Endothelial cell of umbilical vein (primary cell): ENCODE data around the gene NFKBIE. TPM values are rescaled to one million over a fixed set of nuclear protein-coding genes. Genes with fewer than 3 reads are reported as not detected.

Experiments used
- BruUV-seq: library from RNA; stranded (reverse); fragments of 400-500 nt; replicated peaks from 2 replicates; lab custom pipeline; 2021; lab: Mats Ljungman, UMichigan
- CTCF ChIA-PET: fragments of 300-600, 350-600 bp; sonication (Branson Sonifier 250); formaldehyde crosslinking; loops from one replicate; lab custom pipeline; 2021; ENCODE audit warnings: antibody characterized with exemption, inconsistent platforms; lab: Charles Lee
- POLR2A ChIA-PET: fragments of 300-600, 350-600 bp; sonication (Branson Sonifier 250); formaldehyde crosslinking; loops from one replicate; lab custom pipeline; 2021; ENCODE audit warnings: antibody characterized with exemption, inconsistent platforms; lab: Charles Lee
- DNase-seq: peaks from one replicate; pipeline ENCODE4 v3.0.0-alpha.2; 2011; ENCODE audit warnings: low read depth, low spot score
- FAIRE-seq: peaks from 2 replicates; lab custom pipeline; 2011; peaks lifted over from hg19 to GRCh38; lab: Jason Lieb, UNC
- H2AFZ ChIP-seq: 2 replicates; pipeline ENCODE4 v1.6.0; 2012; ENCODE audit warnings: low read depth, low read length, control low read depth, inconsistent platforms
- H3K27ac ChIP-seq: 2 replicates; pipeline ENCODE4 v1.5.1; 2011; ENCODE audit warnings: low read depth, mild to moderate bottlenecking, control low read depth, low read length, moderate library complexity; ENCODE audit not compliant: insufficient read depth
- H3K27me3 ChIP-seq, 2 experiments: 2 replicates each; pipeline versions ENCODE4 v1.6.0 to v1.6.1; 2011; ENCODE audit warnings: low read length in 2 of 2, mixed read lengths in 1 of 2; ENCODE audit not compliant: control insufficient read depth in 2 of 2, insufficient read depth in 2 of 2
- H3K36me3 ChIP-seq, 2 experiments: 2 replicates in 1 of 2; 3 replicates in 1 of 2; pipeline ENCODE4 v1.5.1; 2011; ENCODE audit warnings: low read length in 2 of 2, mild to moderate bottlenecking in 1 of 2, moderate library complexity in 1 of 2; ENCODE audit not compliant: control insufficient read depth in 2 of 2, insufficient read depth in 2 of 2; ENCODE audit errors: extremely low read depth in 1 of 2
- H3K4me1 ChIP-seq: 3 replicates; pipeline ENCODE4 v1.5.1; 2011; ENCODE audit warnings: mild to moderate bottlenecking, low read length; ENCODE audit not compliant: control insufficient read depth, insufficient read depth; ENCODE audit errors: extremely low read depth
- H3K4me2 ChIP-seq: 2 replicates; pipeline ENCODE4 v1.6.1; 2011; ENCODE audit warnings: low read length, control low read depth, mixed read lengths; ENCODE audit not compliant: insufficient read depth
- H3K4me3 ChIP-seq, 3 experiments: fragments of 200-600 bp in 1 of 3; sonication (generic), shearing (Covaris generic) in 1 of 3; replicated peaks in 1 of 3; 2 replicates each; pipeline ENCODE4 v1.5.1; 2011 to 2016; ENCODE audit warnings: control low read depth in 3 of 3, low read length in 3 of 3, mild to moderate bottlenecking in 2 of 3, inconsistent platforms in 1 of 3, low read depth in 1 of 3, moderate library complexity in 1 of 3; ENCODE audit not compliant: insufficient read depth in 1 of 3
- H3K79me2 ChIP-seq: 2 replicates; pipeline ENCODE4 v1.6.0; 2012; ENCODE audit warnings: low read length, inconsistent platforms; ENCODE audit not compliant: control insufficient read depth, insufficient read depth
- H3K9ac ChIP-seq: replicated peaks from 2 replicates; pipeline ENCODE3; 2011; ENCODE audit warnings: low read length, control low read depth; ENCODE audit not compliant: insufficient read depth; ENCODE audit errors: extremely low read depth
- H3K9me1 ChIP-seq: replicated peaks from 3 replicates; pipeline ENCODE4 v1.6.0; 2011; ENCODE audit warnings: mild to moderate bottlenecking, low read length; ENCODE audit not compliant: control insufficient read depth, insufficient read depth; ENCODE audit errors: extremely low read depth
- H3K9me3 ChIP-seq: replicated peaks from 2 replicates; pipeline ENCODE4 v1.5.1; 2012; ENCODE audit warnings: low read length, inconsistent platforms; ENCODE audit not compliant: control insufficient read depth, insufficient read depth
- H4K20me1 ChIP-seq: replicated peaks from 2 replicates; pipeline ENCODE3; 2011; ENCODE audit warnings: mild to moderate bottlenecking, low read length; ENCODE audit not compliant: control insufficient read depth, insufficient read depth; ENCODE audit errors: extremely low read depth
- CTCF ChIP-seq, 2 donors: IDR thresholded peaks; 1 replicate in 1 of 2; 2 replicates in 1 of 2; pipeline ENCODE4 v1.5.1; 2011; ENCODE audit warnings: low read length in 2 of 2, mild to moderate bottlenecking in 2 of 2, moderate library complexity in 2 of 2, control low read depth in 1 of 2, inconsistent platforms in 1 of 2, low read depth in 1 of 2; ENCODE audit not compliant: insufficient read depth in 1 of 2; ENCODE audit errors: extremely low read depth in 1 of 2
- EZH2 ChIP-seq: IDR thresholded peaks from 2 replicates; pipeline ENCODE4 v1.6.1; 2012; ENCODE audit warnings: borderline replicate concordance, low read depth, mild to moderate bottlenecking, moderate library complexity, low read length, inconsistent platforms; ENCODE audit not compliant: severe bottlenecking
- FOS ChIP-seq: IDR thresholded peaks from 2 replicates; pipeline ENCODE4 v1.6.1; 2011; ENCODE audit warnings: mild to moderate bottlenecking, low read length, moderate library complexity, borderline replicate concordance; ENCODE audit not compliant: insufficient read depth
- GATA2 ChIP-seq: IDR thresholded peaks from 2 replicates; pipeline ENCODE4 v1.7.0; 2011; ENCODE audit warnings: low read depth, mild to moderate bottlenecking, moderate library complexity, mixed read lengths, low read length; ENCODE audit not compliant: insufficient read length, insufficient read depth
- JUN ChIP-seq: IDR thresholded peaks from 2 replicates; pipeline ENCODE4 v1.6.1; 2011; ENCODE audit warnings: borderline replicate concordance, low read depth; ENCODE audit not compliant: insufficient read length, insufficient read depth
- MAX ChIP-seq: IDR thresholded peaks from 2 replicates; pipeline ENCODE4 v1.6.1; 2011; ENCODE audit not compliant: insufficient read depth, insufficient read length
- MYC ChIP-seq: IDR thresholded peaks from one replicate; pipeline ENCODE4 v1.6.1; 2011; ENCODE audit warnings: mild to moderate bottlenecking, low read depth, low read length
- POLR2A ChIP-seq: IDR thresholded peaks from 2 replicates; pipeline ENCODE4 v1.6.1; 2012; ENCODE audit warnings: low read depth, mild to moderate bottlenecking, control low read depth, low read length
- POLR2AphosphoS5 ChIP-seq: IDR thresholded peaks from 2 replicates; pipeline ENCODE4 v1.6.1; 2012; ENCODE audit warnings: low read depth, mild to moderate bottlenecking, control low read depth, low read length, moderate library complexity; ENCODE audit not compliant: insufficient read depth
- dilution Hi-C: fragments of 300-500 bp; cut with MboI; formaldehyde crosslinking; loops from one replicate; pipeline ENCODE4 v1.15.0; 2019; ENCODE audit warnings: low sequenced_read_pairs; ENCODE audit not compliant: extremely low pct_ligation_motif_present
- intact Hi-C: fragments of 100-400 bp; cut with micrococcal nuclease; formaldehyde crosslinking; loops from one replicate; pipeline ENCODE4 v1.10.0; 2022
- polyA plus RNA-seq, 4 experiments: library from polyadenylated mRNA; depleted of rRNA in 3 of 4; stranded (reverse) in 3 of 4; unstranded in 1 of 4; fragments of >200 nt; gene quantifications; 2 replicates each; pipeline versions ENCODE4 v1.2.1 to v1.2.3, GENCODE V29; 2011 to 2012; ENCODE audit warnings: missing spikeins in 1 of 4
- total RNA-seq: library from RNA; stranded (reverse); gene quantifications from 2 replicates; pipeline ENCODE4 v1.2.3, GENCODE V29; 2021

NFKBIE gene
- total and polyA plus RNA-seq, 2 donors (not counting 3 experiments of a cell fraction or from before 2014, with no cell fraction given), result 19.0 to 22.6 TPM

GRCh38 chr6:44289726-44290260 is 24.4 kb upstream of the NFKBIE start:
- Histone ChIP-seq H3K9ac (no peak overlapping the region), H3K4me2 (no peak overlapping the region), H3K9me1 (no peaks in the 10 kb centered on the region), H3K27ac (no peak overlapping the region), H3K9me3 (no peaks in the 10 kb centered on the region), H3K79me2 (no peaks in the 10 kb centered on the region), H3K36me3 (no peaks in the 10 kb centered on the region), H2AFZ (no peak overlapping the region), H3K4me1 (no peaks in the 10 kb centered on the region), H3K4me3 (no peak overlapping the region), H4K20me1 (no peaks in the 10 kb centered on the region), H3K27me3 (peaks cover 10 to 14% of the 10 kb centered on the region in 2 experiments)
- no TSS peak for BruUV-seq
- DNase-seq (no peak), FAIRE-seq (no peak)
- TF ChIP-seq MAX (no peak), GATA2 (no peak), JUN (no peak), EZH2 (no peak), MYC (no peak), POLR2AphosphoS5 (no peak), CTCF (IDR thresholded peaks at IDR 0.05; ENCODE audit: extremely low read depth in 1 of 2, insufficient read depth in 1 of 2, low read depth in 1 of 2, low read length in 2 of 2) (no peak), FOS (no peak), POLR2A (no peak)
- intact Hi-C loops, result no loop called here
- dilution Hi-C loops, result no loop called here
- POLR2A ChIA-PET, result no interaction called here
- CTCF ChIA-PET, result interaction anchor here (0.9 to 1.7 kb wide), 2 partner anchors 15 to 23 kb away, joined by 3 to 5 read pairs; partner anchors contain the start of gene AARS2
